ENCODE measurements around the gene EOLA2.
A peak's percentile ranks its signal among the peaks of the same experiment; 100 is the strongest.
"Not testable (repeated sequence)": the region's sequence is repeated elsewhere in the genome, so short reads cannot be mapped to it uniquely, and the experiment has no call there.

Gene EOLA2

DNA sequence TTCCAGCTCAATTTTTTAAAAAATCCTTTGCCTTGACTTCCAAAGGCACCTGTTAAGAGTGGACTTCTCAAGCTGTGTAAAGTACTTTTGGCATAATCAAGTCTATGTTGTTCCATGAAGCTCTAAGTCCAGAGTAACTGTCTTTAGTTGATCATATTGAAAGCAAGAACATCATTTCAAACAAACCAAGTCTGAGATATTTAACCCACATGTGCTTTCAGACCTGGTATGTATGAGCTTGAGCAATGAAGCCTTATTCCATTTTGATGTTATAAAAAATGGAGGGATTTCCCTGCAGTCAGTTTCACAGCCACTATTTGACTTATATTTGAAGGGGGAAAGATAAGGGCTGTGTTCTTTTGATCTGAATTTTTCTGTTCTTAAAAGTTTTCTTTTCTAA, 23.7 kb upstream of the EOLA2 start:
- no peak overlapping the region for H3K4me3 ChIP-seq (ENCODE audit: control insufficient read depth, low read depth, low read length)

DNA sequence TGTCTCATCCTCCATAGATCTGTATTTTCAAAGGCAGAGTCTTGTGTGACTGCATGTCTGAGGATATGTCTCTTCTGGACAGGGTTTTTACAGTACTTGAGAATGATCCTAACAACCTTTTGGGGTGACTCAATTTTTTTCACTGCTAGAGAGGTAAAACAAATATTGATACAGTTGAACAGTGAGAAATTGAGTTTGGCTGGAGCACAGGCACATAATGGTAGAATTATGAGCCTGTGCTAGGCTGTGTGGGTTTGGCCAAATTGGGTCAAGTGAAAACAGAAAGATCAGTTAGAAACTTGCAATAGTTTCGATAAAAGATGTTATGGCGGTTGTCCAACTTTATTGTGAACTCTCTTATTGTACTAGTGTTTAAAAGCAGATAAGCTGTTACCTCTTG, 23.3 kb upstream of the EOLA2 start:
- no peak for DNase-seq (ENCODE audit: low read depth)

More for the DNA sequence above, 23.7 kb upstream of the EOLA2 start:
- DNase-seq (ENCODE audit: low read depth): no peak
- TF ChIP-seq, protein P1, sequence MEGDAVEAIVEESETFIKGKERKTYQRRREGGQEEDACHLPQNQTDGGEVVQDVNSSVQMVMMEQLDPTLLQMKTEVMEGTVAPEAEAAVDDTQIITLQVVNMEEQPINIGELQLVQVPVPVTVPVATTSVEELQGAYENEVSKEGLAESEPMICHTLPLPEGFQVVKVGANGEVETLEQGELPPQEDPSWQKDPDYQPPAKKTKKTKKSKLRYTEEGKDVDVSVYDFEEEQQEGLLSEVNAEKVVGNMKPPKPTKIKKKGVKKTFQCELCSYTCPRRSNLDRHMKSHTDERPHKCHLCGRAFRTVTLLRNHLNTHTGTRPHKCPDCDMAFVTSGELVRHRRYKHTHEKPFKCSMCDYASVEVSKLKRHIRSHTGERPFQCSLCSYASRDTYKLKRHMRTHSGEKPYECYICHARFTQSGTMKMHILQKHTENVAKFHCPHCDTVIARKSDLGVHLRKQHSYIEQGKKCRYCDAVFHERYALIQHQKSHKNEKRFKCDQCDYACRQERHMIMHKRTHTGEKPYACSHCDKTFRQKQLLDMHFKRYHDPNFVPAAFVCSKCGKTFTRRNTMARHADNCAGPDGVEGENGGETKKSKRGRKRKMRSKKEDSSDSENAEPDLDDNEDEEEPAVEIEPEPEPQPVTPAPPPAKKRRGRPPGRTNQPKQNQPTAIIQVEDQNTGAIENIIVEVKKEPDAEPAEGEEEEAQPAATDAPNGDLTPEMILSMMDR (conservative IDR thresholded peaks at IDR 0.05; ENCODE audit: control insufficient read depth, insufficient read depth, low read depth, low read length): no peak

DNA sequence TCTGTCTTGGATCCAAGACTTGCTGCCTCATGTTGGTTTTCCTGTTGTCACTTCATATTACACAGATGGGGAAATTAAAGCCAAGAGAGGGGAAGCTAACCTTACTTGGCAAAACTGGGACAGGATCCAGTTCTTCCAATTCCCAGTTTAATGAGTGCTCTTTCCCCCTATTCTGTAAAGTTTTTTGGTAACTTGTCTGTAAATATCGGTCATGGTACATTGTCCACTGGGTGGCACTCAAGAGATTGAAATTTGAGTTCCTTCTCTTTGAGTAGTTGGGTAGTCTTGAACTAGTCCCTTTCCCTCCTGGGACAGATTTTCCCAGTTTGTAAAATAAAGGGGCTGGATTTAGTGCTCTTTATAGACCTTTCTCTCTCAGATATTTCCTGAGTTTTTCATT, 12.4 kb upstream of the EOLA2 start:
- H3K4me3 ChIP-seq (ENCODE audit: control insufficient read depth, low read depth, low read length): no peak overlapping the region
- peak; percentile 69 for DNase-seq (ENCODE audit: low read depth)
- TF ChIP-seq, protein P1 (conservative IDR thresholded peaks at IDR 0.05; ENCODE audit: control insufficient read depth, insufficient read depth, low read depth, low read length): peak; percentile 56

More for the DNA sequence above, 23.3 kb upstream of the EOLA2 start:
- H3K4me3 ChIP-seq (ENCODE audit: control insufficient read depth, low read depth, low read length): no peak overlapping the region
- TF ChIP-seq, protein P1 (conservative IDR thresholded peaks at IDR 0.05; ENCODE audit: control insufficient read depth, insufficient read depth, low read depth, low read length): no peak

DNA sequence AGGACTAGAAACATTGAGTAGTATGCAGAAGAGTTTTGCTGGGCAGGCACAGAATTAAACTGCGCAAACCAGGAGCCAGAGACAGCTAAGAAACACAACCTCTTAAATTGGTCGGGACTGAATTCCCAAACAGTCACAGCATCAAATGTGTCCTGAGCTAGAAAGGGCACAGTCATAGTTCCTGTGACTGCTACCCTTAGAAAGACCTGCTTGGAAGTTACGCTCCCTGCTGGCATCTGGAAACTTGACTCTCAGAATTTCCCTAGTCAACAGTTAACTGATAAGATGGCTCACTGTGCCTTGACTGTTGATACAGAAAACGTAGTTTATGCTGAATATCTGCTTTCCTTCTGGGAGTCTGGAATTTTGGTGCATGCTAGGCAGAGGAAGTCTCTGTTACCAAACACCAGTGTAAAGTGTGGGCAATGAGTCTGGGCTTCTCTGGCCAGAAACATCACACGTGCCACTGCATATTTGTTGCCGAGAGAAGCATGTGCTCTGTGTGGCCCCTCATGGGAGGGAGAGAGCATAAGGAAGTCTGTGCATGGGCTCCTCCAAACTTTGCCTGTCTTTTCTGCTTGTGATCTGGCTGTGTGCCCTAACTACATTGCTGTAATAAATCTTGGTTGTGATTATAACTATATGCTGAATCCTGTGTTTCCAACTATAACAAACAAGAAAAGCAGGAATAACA, 11.6 kb upstream of the EOLA2 start:
- no peak for DNase-seq (ENCODE audit: low read depth)
- TF ChIP-seq, protein P1 (conservative IDR thresholded peaks at IDR 0.05; ENCODE audit: control insufficient read depth, insufficient read depth, low read depth, low read length): no peak
- H3K4me3 ChIP-seq (ENCODE audit: control insufficient read depth, low read depth, low read length): no peak overlapping the region

DNA sequence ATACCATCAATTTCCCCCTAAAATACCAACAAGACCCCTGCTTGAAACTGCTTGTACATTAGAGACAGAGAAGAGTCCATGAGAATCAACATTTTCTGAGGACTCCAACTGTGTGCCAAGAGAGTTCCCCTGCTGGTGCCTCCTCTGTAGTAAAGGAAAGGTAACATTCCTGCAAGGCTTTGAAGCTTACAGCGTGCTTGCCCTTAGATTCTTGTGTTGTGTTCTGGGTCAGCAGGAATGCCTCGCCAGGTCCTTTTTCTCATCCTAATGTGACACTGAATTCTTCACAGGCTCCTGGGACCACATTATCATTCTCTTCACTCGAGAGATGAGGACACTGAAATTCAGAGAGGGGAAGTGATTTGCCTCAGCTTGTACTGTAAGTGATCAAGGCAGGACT, 9.7 kb upstream of the EOLA2 start:
- DNase-seq (ENCODE audit: low read depth): no peak
- TF ChIP-seq, protein P1 (conservative IDR thresholded peaks at IDR 0.05; ENCODE audit: control insufficient read depth, insufficient read depth, low read depth, low read length): no peak
- no peak overlapping the region for H3K4me3 ChIP-seq (ENCODE audit: control insufficient read depth, low read depth, low read length)

DNA sequence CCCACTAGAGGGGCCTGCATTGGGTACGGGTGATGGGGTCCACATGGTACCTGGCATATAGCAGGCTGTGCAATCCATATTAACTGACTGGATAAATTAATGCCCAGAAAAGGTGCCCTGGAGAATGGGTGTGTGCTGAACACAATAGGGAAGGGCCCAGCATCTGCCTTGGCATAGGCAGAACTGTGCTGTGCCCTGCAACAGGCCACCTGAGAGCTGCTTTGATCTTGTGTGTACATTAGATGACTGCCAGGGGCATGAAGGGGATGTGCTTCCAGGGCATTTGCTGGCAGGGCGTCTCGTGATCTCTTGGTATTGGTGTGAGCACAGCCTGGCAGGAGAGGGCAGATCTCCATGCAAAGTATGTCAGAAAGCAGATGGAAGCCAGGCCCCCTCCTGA, 8.6 kb upstream of the EOLA2 start:
- H3K4me3 ChIP-seq (ENCODE audit: control insufficient read depth, low read depth, low read length); DNase-seq (ENCODE audit: low read depth): not testable (repeated sequence)

DNA sequence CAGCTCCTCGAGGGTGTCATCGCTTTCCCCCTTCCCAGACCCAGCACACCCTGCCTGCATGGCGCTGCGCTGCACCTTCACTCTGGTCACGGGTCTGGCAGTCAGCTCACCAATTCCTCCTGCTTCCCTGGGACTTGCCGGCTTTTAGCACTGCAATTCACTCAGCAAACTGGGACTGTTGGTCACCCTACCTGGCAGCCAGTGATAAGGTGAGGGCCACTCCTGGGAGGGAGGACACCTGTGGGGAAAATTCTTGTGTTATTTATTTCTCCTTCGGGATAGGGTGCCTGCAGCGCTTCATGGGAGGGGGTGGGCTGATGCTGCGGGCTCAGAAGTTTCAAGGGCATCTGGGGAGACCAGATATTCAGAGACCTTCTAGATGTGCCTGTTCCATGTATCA, 7.5 kb upstream of the EOLA2 start:
- not testable (repeated sequence) for H3K4me3 ChIP-seq (ENCODE audit: control insufficient read depth, low read depth, low read length); DNase-seq (ENCODE audit: low read depth)

DNA sequence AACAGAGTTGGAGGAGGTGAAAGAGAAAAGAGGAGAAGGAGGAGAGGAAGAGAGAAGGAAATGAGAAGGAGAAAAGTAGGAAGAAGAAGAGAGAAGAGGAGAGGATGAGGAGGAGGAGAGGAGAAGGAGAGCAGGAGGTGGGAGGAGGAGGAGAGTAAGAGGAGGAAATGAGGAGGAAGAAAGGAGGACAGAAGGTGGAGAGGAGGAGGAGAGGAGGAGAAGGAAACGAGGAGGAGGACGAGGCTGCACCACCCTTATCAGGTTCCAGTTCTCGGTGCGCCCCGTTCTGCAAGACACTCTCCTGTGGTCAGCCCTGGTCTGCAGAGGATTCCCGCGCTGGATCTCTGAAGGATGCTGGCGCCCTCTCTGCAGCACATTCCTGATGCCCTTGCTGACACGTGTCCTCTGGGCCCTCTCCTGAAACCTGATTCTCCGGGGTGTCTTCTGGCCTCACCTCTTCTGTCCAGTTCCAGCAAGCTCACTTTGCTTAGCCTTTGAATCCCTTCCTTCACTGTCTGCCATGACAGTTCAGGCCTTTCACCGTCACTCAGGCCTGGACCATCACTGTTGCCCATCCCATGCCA, 6.9 kb upstream of the EOLA2 start:
- not testable (repeated sequence) for DNase-seq (ENCODE audit: low read depth); H3K4me3 ChIP-seq (ENCODE audit: control insufficient read depth, low read depth, low read length)

Measured in fibroblast of mammary gland (primary cell).